Upper lobe of left lung (tissue), 4 donors: ENCODE measurements around the gene SLC25A41.

Experiments used
- EP300 ChIP-seq, 4 donors: sonication (generic); formaldehyde crosslinking; IDR thresholded peaks; one replicate each; pipeline ENCODE4 v1.5.1; 2017; ENCODE audit warnings: antibody characterized with exemption in 4 of 4, control low read depth in 2 of 4
- POLR2A ChIP-seq, 4 donors: fragments of 450-650 bp; IDR thresholded peaks; one replicate each; pipeline ENCODE4 v1.5.1; 2016 to 2017; ENCODE audit warnings: antibody characterized with exemption in 4 of 4, mild to moderate bottlenecking in 2 of 4
- POLR2AphosphoS5 ChIP-seq, 2 donors: sonication (generic); formaldehyde crosslinking; IDR thresholded peaks; one replicate each; pipeline ENCODE4 v1.5.1; 2017; ENCODE audit warnings: antibody characterized with exemption in 2 of 2
- TF ChIP-seq, protein P1 (sequence below), 6 experiments: fragments of 450-650 bp in 4 of 6; fragments of 200-600 bp in 2 of 6; sonication (generic) in 2 of 6; IDR thresholded peaks; one replicate each; pipeline ENCODE4 v1.5.1; 2016 to 2019; ENCODE audit warnings: antibody characterized with exemption in 6 of 6

DNA sequence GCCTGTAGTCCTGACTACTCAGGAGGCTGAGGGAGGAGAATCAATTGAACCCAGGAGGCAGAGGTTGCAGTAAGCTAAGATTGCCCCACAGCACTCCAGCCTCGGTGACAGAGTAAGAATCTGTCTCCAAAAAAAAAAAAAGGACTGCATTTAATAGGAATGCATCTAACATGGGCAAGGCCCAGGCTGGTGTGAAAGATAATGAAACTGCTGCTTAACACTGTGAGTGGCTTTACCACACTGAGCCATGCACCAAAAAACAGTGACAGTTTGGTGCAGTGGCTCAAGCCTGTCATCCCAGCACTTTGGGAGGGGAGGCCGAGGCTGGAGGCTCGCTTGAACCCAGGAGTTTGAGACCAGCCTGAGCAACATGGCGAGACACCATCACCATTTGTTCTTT is 49.2 kb downstream of the SLC25A41 start:
- TF ChIP-seq, protein P1, sequence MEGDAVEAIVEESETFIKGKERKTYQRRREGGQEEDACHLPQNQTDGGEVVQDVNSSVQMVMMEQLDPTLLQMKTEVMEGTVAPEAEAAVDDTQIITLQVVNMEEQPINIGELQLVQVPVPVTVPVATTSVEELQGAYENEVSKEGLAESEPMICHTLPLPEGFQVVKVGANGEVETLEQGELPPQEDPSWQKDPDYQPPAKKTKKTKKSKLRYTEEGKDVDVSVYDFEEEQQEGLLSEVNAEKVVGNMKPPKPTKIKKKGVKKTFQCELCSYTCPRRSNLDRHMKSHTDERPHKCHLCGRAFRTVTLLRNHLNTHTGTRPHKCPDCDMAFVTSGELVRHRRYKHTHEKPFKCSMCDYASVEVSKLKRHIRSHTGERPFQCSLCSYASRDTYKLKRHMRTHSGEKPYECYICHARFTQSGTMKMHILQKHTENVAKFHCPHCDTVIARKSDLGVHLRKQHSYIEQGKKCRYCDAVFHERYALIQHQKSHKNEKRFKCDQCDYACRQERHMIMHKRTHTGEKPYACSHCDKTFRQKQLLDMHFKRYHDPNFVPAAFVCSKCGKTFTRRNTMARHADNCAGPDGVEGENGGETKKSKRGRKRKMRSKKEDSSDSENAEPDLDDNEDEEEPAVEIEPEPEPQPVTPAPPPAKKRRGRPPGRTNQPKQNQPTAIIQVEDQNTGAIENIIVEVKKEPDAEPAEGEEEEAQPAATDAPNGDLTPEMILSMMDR (IDR thresholded peaks at IDR 0.05), result no peak
- TF ChIP-seq POLR2AphosphoS5 (IDR thresholded peaks at IDR 0.05) (no peak), EP300 (IDR thresholded peaks at IDR 0.05) (no peak), POLR2A (IDR thresholded peaks at IDR 0.05) (no peak)
